NB4 (cell line): ENCODE results near the gene SPACDR.

Experiments used
- MYC ChIP-seq: IDR thresholded peaks from 2 replicates; pipeline ENCODE4 v1.6.1; 2011; ENCODE audit warnings: low read depth, low read length
- POLR2A ChIP-seq: IDR thresholded peaks from 2 replicates; pipeline ENCODE4 v1.6.1; 2011; ENCODE audit warnings: mild to moderate bottlenecking; ENCODE audit not compliant: insufficient read length; ENCODE audit errors: extremely low read depth
- TF ChIP-seq, protein P1 (sequence below): IDR thresholded peaks from one replicate; pipeline ENCODE4 v1.5.1; 2012; ENCODE audit warnings: low read depth, low read length

DNA sequence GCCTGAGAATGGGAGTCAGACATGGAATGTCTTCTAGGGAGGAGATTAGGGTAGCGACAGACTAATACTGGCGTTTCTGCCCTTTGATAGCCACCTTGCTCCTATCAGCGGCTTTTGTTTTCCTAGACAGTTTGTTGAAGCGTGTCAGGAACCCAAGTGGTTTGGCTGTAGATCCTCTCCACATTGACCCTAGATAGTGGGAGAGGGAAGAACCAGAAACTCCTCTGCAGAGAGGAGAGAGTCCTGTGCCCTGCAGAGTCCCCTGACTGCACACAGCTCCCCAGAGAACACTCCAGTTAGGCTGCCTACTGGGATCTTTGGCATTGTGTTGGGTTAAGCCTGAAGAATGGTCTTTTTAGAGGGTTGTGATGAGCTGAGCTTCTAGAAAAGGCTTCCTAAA is 32.0 kb downstream of the SPACDR start:
- TF ChIP-seq POLR2A (no peak), MYC (no peak)
- TF ChIP-seq, protein P1, sequence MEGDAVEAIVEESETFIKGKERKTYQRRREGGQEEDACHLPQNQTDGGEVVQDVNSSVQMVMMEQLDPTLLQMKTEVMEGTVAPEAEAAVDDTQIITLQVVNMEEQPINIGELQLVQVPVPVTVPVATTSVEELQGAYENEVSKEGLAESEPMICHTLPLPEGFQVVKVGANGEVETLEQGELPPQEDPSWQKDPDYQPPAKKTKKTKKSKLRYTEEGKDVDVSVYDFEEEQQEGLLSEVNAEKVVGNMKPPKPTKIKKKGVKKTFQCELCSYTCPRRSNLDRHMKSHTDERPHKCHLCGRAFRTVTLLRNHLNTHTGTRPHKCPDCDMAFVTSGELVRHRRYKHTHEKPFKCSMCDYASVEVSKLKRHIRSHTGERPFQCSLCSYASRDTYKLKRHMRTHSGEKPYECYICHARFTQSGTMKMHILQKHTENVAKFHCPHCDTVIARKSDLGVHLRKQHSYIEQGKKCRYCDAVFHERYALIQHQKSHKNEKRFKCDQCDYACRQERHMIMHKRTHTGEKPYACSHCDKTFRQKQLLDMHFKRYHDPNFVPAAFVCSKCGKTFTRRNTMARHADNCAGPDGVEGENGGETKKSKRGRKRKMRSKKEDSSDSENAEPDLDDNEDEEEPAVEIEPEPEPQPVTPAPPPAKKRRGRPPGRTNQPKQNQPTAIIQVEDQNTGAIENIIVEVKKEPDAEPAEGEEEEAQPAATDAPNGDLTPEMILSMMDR, result no peak
